Neural progenitor cell (in vitro differentiated cells): ENCODE data around the gene GATD1. TPM values are rescaled to one million over a fixed set of nuclear protein-coding genes. Genes with fewer than 3 reads are reported as not detected.
A peak's percentile ranks its signal among the peaks of the same experiment; 100 is the strongest.

Experiments used
- DNase-seq: peaks from one replicate; pipeline ENCODE4 v3.0.0-alpha.2; 2016; ENCODE audit warnings: low spot score
- H2AFZ ChIP-seq: fragments of 200-600 bp; sonication (generic); replicated peaks from 2 replicates; pipeline ENCODE4 v1.6.1; 2016; ENCODE audit warnings: antibody characterized with exemption
- H3F3A ChIP-seq: fragments of 200-600 bp; sonication (generic); 2 replicates; pipeline ENCODE4 v1.6.1; 2016; ENCODE audit warnings: antibody characterized with exemption, low read depth
- H3K27ac ChIP-seq: fragments of 200-600 bp; sonication (generic); 2 replicates; pipeline ENCODE4 v1.5.1; 2016; ENCODE audit warnings: mild to moderate bottlenecking
- H3K27me3 ChIP-seq: fragments of 200-600 bp; sonication (generic); 2 replicates; pipeline ENCODE4 v1.6.1; 2016; ENCODE audit warnings: mild to moderate bottlenecking, moderate library complexity
- H3K36me3 ChIP-seq: fragments of 200-600 bp; sonication (generic); 2 replicates; pipeline ENCODE4 v1.5.1; 2016
- H3K4me1 ChIP-seq: fragments of 200-600 bp; sonication (generic); 2 replicates; pipeline ENCODE4 v1.6.1; 2016; ENCODE audit warnings: mixed run types
- H3K4me2 ChIP-seq: fragments of 200-600 bp; sonication (generic); 2 replicates; pipeline ENCODE4 v1.6.1; 2016
- H3K4me3 ChIP-seq: fragments of 200-600 bp; sonication (generic); 2 replicates; pipeline ENCODE4 v1.5.1; 2016
- H3K79me2 ChIP-seq: fragments of 200-600 bp; sonication (generic); 2 replicates; pipeline ENCODE4 v1.6.1; 2016; ENCODE audit warnings: low read depth
- H3K9ac ChIP-seq: fragments of 200-600 bp; sonication (generic); 2 replicates; pipeline ENCODE4 v1.6.1; 2016
- H3K9me3 ChIP-seq: fragments of 200-600 bp; sonication (generic); 2 replicates; pipeline ENCODE4 v1.5.1; 2016; ENCODE audit warnings: low read depth
- H4K20me1 ChIP-seq: fragments of 200-600 bp; sonication (generic); 2 replicates; pipeline ENCODE4 v1.6.1; 2016; ENCODE audit warnings: low read depth
- H3K27ac Mint-ChIP-seq: 3 replicates; pipeline ENCODE4 v1.8.0; 2021; ENCODE audit warnings: mixed read lengths
- H3K27me3 Mint-ChIP-seq: 2 replicates; pipeline ENCODE4 v1.8.0; 2022; ENCODE audit warnings: low read depth, mild to moderate bottlenecking, inconsistent platforms, moderate library complexity, mixed read lengths; ENCODE audit not compliant: insufficient read depth
- H3K36me3 Mint-ChIP-seq: 3 replicates; pipeline ENCODE4 v1.8.0; 2021; ENCODE audit warnings: mixed read lengths
- H3K4me1 Mint-ChIP-seq: 3 replicates; pipeline ENCODE4 v1.8.0; 2021; ENCODE audit warnings: mixed read lengths
- H3K4me3 Mint-ChIP-seq: 3 replicates; pipeline ENCODE4 v1.8.0; 2021; ENCODE audit warnings: mild to moderate bottlenecking, moderate library complexity, mixed read lengths
- H3K9me3 Mint-ChIP-seq: 3 replicates; pipeline ENCODE4 v1.8.0; 2020; ENCODE audit warnings: mixed read lengths
- CTCF ChIP-seq: fragments of 200-600 bp; sonication (generic); IDR thresholded peaks from 2 replicates; pipeline ENCODE4 v1.5.1; 2017; ENCODE audit warnings: antibody characterized with exemption, mild to moderate bottlenecking
- EZH2 ChIP-seq: fragments of 200-600 bp; sonication (generic); IDR thresholded peaks from 2 replicates; pipeline ENCODE4 v1.6.1; 2017; ENCODE audit warnings: antibody characterized with exemption, mild to moderate bottlenecking, moderate library complexity
- EZH2phosphoT487 ChIP-seq: fragments of 200-600 bp; sonication (generic); IDR thresholded peaks from 2 replicates; pipeline ENCODE4 v1.6.1; 2017; ENCODE audit warnings: antibody characterized with exemption
- total RNA-seq: library from RNA; depleted of rRNA; stranded (reverse); fragments of >200 nt; gene quantifications from 2 replicates; pipeline ENCODE4 v1.2.3, GENCODE V29; 2015; ENCODE audit warnings: low replicate concordance

Gene GATD1
- total RNA-seq, 1 donor from 2014 or later, result 24.1 TPM

DNA sequence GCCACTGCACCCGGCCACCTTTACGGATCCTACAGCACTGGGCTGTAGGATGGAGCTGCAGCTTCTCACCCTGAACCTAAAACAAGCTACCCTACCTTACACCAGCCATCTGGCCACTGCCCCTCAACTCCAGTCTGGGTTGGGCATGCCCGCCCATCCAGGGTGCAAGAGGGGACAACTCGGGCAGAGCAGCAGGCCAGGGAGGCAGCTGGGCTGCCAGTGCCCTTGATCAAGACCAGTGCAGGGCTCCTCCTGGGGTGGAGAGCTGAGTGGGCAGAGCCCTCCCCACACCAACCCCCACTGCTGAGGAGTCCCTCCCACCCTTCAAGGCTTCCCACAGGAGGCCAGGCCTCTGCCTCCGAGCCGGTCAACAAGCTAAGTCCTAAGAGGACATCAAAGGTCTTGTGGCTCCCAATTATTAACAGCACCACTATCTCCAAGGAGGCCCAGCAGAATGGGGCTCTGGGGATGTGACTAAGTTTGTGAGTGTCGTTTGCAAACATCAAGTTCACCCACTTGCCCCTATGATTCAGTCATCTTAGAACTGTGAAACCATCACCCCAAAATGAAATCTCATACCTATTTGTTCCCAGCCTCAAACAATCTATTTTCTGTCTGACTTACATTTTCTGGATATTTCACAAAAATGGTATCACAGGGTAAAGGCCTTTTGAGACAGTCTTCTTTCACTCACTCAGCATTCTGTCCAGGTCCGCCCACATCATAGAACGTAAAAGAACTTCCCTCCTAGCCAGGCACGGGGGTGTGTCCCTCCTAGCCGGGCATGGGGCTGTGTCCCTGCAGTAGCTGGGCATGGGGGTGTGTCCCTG, 11.0 kb downstream of the GATD1 start:
- Histone ChIP-seq H3K4me3 (no peak overlapping the region), H3K4me2 (no peak overlapping the region), H3K36me3 (no peaks in the 10 kb centered on the region), H2AFZ (no peak overlapping the region), H3K27me3 (no peaks in the 10 kb centered on the region), H4K20me1 (peaks cover 42% of the 10 kb centered on the region), H3K79me2 (no peaks in the 10 kb centered on the region), H3F3A (peaks cover 35% of the 10 kb centered on the region), H3K9me3 (no peaks in the 10 kb centered on the region), H3K9ac (no peak overlapping the region), H3K4me1 (no peaks in the 10 kb centered on the region), H3K27ac (no peak overlapping the region)
- Mint-ChIP-seq H3K4me1 (no peaks in the 10 kb centered on the region), H3K27ac (no peak overlapping the region), H3K36me3 (peaks cover 15% of the 10 kb centered on the region), H3K27me3 (peaks cover 6% of the 10 kb centered on the region), H3K4me3 (no peak overlapping the region), H3K9me3 (no peaks in the 10 kb centered on the region)
- no peak for DNase-seq
- no peak for TF ChIP-seq EZH2phosphoT487
- no peak for TF ChIP-seq EZH2
- no peak for TF ChIP-seq CTCF

DNA sequence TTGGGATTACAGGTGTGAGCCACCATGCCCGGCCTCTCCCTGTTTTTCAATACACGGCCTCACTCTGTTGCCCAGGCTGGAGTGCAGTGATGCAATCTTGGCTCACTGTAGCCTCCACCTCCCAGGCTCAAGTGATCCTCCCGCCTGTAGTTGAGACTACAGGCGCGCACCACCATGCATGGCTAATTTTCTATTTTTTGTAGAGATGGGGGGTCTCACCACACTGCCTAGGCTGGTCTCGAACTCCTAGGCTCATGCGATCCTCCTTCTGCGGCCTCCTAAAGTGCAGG, 11.5 kb downstream of the GATD1 start:
- no peak overlapping the region for H3K27ac ChIP-seq
- H4K20me1 ChIP-seq, result peaks cover 38% of the 10 kb centered on the region

GRCh38 chr11:765025-765801, 12.1 kb downstream of the GATD1 start:
- Histone ChIP-seq H3F3A (peaks cover 35% of the 10 kb centered on the region), H3K4me2 (no peak overlapping the region), H2AFZ (no peak overlapping the region), H3K27me3 (no peaks in the 10 kb centered on the region), H4K20me1 (peaks cover 33% of the 10 kb centered on the region), H3K79me2 (no peaks in the 10 kb centered on the region), H3K27ac (no peak overlapping the region), H3K4me3 (no peak overlapping the region), H3K9ac (no peak overlapping the region), H3K4me1 (no peaks in the 10 kb centered on the region), H3K36me3 (no peaks in the 10 kb centered on the region), H3K9me3 (no peaks in the 10 kb centered on the region)
- no peak overlapping the region for H3K27ac Mint-ChIP-seq
- peaks cover 6% of the 10 kb centered on the region for H3K27me3 Mint-ChIP-seq
- peaks cover 15% of the 10 kb centered on the region for H3K36me3 Mint-ChIP-seq
- TF ChIP-seq EZH2 (no peak), CTCF (peak; percentile 62)
- DNase-seq, result peak; percentile 72
- H3K9me3 Mint-ChIP-seq, result no peaks in the 10 kb centered on the region
- H3K4me1 Mint-ChIP-seq, result no peaks in the 10 kb centered on the region
- no peak overlapping the region for H3K4me3 Mint-ChIP-seq

More for the DNA sequence above, 11.5 kb downstream of the GATD1 start:
- Mint-ChIP-seq H3K36me3 (peaks cover 15% of the 10 kb centered on the region), H3K4me3 (no peak overlapping the region), H3K27me3 (peaks cover 6% of the 10 kb centered on the region), H3K4me1 (no peaks in the 10 kb centered on the region), H3K9me3 (no peaks in the 10 kb centered on the region), H3K27ac (no peak overlapping the region)
- Histone ChIP-seq H3K4me1 (no peaks in the 10 kb centered on the region), H3K4me3 (no peak overlapping the region), H3K36me3 (no peaks in the 10 kb centered on the region), H3K9ac (no peak overlapping the region), H3K9me3 (no peaks in the 10 kb centered on the region), H2AFZ (no peak overlapping the region), H3K4me2 (no peak overlapping the region), H3F3A (peaks cover 35% of the 10 kb centered on the region), H3K79me2 (no peaks in the 10 kb centered on the region), H3K27me3 (no peaks in the 10 kb centered on the region)
- DNase-seq, result no peak
- TF ChIP-seq CTCF (no peak), EZH2phosphoT487 (no peak), EZH2 (no peak)
